WERI-Rb-1 (cell line): Measurements from ENCODE around the gene ASB4.

Source experiments
- DNase-seq: peaks from one replicate; pipeline ENCODE4 v3.0.0-alpha.2; 2020
- H3K27ac ChIP-seq: fragments of 250-450 bp; sonication (Bioruptor Pico); 2 replicates; pipeline ENCODE4 v1.5.1; 2020; ENCODE audit warnings: mild to moderate bottlenecking, moderate library complexity
- H3K27me3 ChIP-seq: fragments of 250-450 bp; sonication (Bioruptor Pico); 2 replicates; pipeline ENCODE4 v1.5.1; 2021; ENCODE audit warnings: mild to moderate bottlenecking, low read depth, moderate library complexity; ENCODE audit not compliant: insufficient read depth, severe bottlenecking
- H3K36me3 ChIP-seq: fragments of 250-450 bp; sonication (Bioruptor Pico); 2 replicates; pipeline ENCODE4 v1.5.1; 2020; ENCODE audit warnings: mild to moderate bottlenecking, moderate library complexity
- H3K4me3 ChIP-seq: 2 replicates; pipeline ENCODE4 v1.5.1; 2011; ENCODE audit warnings: low read depth, mild to moderate bottlenecking, control low read depth, low read length
- H3K9me3 ChIP-seq: fragments of 250-450 bp; sonication (Bioruptor Pico); 2 replicates; pipeline ENCODE4 v1.5.1; 2021; ENCODE audit warnings: mild to moderate bottlenecking, moderate library complexity; ENCODE audit not compliant: severe bottlenecking
- TF ChIP-seq, protein P1 (sequence below): IDR thresholded peaks from 2 replicates; pipeline ENCODE4 v1.5.1; 2011; ENCODE audit warnings: low read depth, mild to moderate bottlenecking, control low read depth, inconsistent platforms, low read length

The ASB4 gene

DNA sequence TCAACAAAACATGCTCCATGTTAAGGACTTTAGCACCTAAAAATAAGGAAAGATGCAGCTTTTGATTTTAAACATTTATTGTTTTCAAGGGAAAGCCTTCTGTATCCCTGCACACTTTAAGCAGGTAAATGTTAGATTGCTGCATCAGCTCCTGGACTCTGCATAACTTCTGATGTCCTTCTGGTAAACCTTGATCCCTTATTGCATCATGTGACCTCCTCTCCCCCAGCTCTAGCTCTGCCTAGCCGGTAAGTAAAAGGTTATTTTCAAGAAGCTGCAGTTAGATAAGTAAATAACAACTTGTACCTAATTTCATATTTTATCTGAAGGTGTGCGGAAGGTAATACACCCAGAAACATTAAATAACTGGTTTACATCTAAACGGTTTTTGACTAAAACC lies 73.1 kb downstream of the ASB4 start:
- Histone ChIP-seq H3K27me3 (no peaks in the 10 kb centered on the region), H3K4me3 (no peak overlapping the region), H3K36me3 (no peaks in the 10 kb centered on the region), H3K9me3 (no peaks in the 10 kb centered on the region), H3K27ac (no peak overlapping the region)
- TF ChIP-seq, protein P1, sequence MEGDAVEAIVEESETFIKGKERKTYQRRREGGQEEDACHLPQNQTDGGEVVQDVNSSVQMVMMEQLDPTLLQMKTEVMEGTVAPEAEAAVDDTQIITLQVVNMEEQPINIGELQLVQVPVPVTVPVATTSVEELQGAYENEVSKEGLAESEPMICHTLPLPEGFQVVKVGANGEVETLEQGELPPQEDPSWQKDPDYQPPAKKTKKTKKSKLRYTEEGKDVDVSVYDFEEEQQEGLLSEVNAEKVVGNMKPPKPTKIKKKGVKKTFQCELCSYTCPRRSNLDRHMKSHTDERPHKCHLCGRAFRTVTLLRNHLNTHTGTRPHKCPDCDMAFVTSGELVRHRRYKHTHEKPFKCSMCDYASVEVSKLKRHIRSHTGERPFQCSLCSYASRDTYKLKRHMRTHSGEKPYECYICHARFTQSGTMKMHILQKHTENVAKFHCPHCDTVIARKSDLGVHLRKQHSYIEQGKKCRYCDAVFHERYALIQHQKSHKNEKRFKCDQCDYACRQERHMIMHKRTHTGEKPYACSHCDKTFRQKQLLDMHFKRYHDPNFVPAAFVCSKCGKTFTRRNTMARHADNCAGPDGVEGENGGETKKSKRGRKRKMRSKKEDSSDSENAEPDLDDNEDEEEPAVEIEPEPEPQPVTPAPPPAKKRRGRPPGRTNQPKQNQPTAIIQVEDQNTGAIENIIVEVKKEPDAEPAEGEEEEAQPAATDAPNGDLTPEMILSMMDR: no peak
- DNase-seq: no peak

DNA sequence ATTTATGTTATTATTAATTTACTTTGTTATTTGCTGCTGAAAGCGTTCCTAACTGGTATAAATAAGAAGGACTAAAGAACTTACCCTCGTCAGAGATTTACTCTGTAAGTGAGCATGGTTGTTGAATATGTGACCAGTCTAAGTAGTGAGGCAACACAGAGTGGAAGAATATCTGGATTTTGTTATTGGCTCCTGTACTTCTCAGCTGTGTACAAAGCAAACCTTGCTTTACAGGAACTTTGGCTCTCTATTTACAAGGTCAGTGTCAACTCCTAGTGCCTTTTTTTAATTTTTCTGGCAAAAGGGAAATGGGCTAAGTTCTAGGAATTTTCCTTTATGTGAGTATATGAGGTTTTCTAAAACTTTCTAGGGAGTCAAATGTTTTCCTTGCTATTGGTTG lies 74.9 kb downstream of the ASB4 start:
- no peak for DNase-seq
- Histone ChIP-seq H3K36me3 (no peaks in the 10 kb centered on the region), H3K4me3 (no peak overlapping the region), H3K27me3 (no peaks in the 10 kb centered on the region), H3K9me3 (no peaks in the 10 kb centered on the region), H3K27ac (no peak overlapping the region)
- TF ChIP-seq, protein P1: no peak

DNA sequence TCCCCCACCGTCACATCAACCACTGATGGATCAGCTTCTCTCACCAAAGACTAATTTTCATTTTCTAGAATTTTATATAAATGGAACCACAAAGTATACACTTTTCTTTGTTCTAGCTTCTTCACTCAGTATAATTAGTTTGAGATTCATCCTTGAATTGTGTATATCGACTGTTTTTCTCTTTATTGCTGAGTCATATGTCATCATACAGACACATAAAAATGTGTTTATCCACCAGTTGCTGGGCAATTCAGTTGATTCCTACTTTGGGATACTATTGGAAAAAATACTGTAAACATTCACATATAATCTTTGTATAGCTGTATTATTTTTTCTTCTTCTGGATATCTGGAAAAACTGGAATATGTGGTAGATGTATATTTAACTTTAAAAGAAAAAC lies 84.0 kb downstream of the ASB4 start:
- Histone ChIP-seq H3K27ac (no peak overlapping the region), H3K4me3 (no peak overlapping the region), H3K9me3 (no peaks in the 10 kb centered on the region), H3K36me3 (no peaks in the 10 kb centered on the region), H3K27me3 (no peaks in the 10 kb centered on the region)
- TF ChIP-seq, protein P1: no peak
- DNase-seq: no peak

DNA sequence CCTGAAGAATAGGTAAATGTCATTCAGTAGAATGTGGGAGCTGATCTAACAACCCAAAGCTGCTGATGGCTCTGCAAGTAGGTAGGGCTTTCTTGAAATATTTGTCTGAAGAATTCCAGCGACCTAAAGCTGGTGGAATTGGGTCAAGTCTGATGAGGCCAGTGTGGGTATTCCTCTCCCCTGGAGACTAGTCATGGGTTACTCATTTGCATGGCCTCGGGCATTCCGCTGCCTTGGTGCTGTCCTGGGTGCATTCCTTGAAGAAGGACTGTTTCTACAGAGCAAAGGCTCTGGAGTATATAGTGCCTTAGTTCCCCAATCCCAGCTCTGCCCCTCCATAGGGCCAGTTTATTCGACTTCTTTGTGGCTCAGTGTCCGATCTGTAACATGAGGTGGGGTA lies 91.4 kb downstream of the ASB4 start:
- no peak for DNase-seq
- no peak overlapping the region for H3K27ac ChIP-seq
- H3K27me3 ChIP-seq: no peaks in the 10 kb centered on the region
- H3K4me3 ChIP-seq: no peak overlapping the region
- TF ChIP-seq, protein P1: no peak
- H3K9me3 ChIP-seq: no peaks in the 10 kb centered on the region
- no peaks in the 10 kb centered on the region for H3K36me3 ChIP-seq

DNA sequence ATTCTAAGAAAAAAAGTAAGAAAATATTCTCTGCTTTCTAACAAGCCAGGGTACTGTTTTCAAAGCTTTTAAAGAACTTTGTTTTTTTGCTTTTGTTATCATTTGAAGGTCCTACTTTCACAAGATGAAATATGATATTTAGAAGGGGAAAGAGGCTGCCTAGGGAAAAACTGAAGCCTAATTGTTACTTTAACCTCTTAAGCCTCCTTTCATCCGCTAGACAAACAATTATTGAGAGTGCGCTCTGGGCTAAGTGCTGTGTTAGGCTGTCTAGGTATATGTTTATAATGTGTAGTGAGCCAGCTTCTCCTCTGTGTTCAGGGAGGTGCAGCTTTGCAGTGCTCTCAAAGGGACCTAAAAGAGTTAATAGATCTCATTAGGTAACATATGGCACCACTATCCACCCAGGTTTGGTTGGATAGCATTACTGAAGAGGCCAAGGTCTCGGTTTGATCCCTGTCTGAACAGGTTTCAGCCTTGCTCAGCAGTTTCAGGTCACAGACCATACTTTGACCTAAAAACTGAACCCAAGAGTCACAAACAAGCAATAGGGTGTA lies 92.6 kb downstream of the ASB4 start:
- Histone ChIP-seq H3K36me3 (no peaks in the 10 kb centered on the region), H3K27ac (peak overlapping the region; percentile 33; the same call in 1 of the 2 replicates), H3K9me3 (no peaks in the 10 kb centered on the region), H3K27me3 (no peaks in the 10 kb centered on the region), H3K4me3 (no peak overlapping the region)
- peak; percentile 77 for DNase-seq
- TF ChIP-seq, protein P1: no peak

DNA sequence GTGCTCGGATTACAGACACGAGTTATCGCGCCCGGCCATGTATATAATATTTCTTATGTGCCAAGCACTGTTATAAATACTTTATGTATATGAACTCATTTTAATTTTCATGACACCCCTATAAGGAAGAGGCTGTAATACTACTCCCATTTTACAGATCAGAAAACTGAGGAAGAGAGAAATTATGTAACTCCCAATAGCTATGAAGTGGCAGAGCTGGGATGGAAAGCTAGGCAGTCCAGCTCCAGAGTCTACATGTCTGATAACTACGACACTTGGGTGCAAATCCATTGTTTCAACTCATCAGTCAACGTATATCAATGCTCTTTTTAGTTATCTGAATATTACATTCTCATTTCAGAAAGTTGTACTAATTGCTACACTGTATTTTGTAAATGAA lies 93.6 kb downstream of the ASB4 start:
- no peak overlapping the region for H3K4me3 ChIP-seq
- TF ChIP-seq, protein P1: no peak
- DNase-seq: no peak
- H3K27ac ChIP-seq: no peak overlapping the region
- H3K27me3 ChIP-seq: no peaks in the 10 kb centered on the region
- H3K36me3 ChIP-seq: no peaks in the 10 kb centered on the region
- H3K9me3 ChIP-seq: no peaks in the 10 kb centered on the region
